Natural killer cell treated with Interleukin-12 subunit alpha and Interleukin-12 subunit beta and Interleukin-15 and Interleukin-18, amount 100 ng/mL, for 72 hours (primary cell): ENCODE results near the gene NPAS3. TPM values are rescaled to one million over a fixed set of nuclear protein-coding genes. Genes with fewer than 3 reads are reported as not detected.

ENCODE experiments used
- ATAC-seq, 2 donors: fragments of 150-1000 bp; cut with Tn5 transposase in 1 of 2; sonication (Bioruptor Pico), chemical (Tn5 transposase) in 1 of 2; 2 replicates each; pipeline ENCODE4 v1.10.0; 2021
- DNase-seq: peaks from one replicate; pipeline ENCODE4 v3.0.0; 2022; ENCODE audit warnings: low spot score
- H3K27ac Mint-ChIP-seq, 2 donors: 1 replicate in 1 of 2; 2 replicates in 1 of 2; pipeline ENCODE4 v1.8.0; 2022; ENCODE audit warnings: mixed read lengths in 2 of 2, mild to moderate bottlenecking in 1 of 2, moderate library complexity in 1 of 2
- H3K27me3 Mint-ChIP-seq, 2 donors: 1 replicate in 1 of 2; 2 replicates in 1 of 2; pipeline ENCODE4 v1.8.0; 2022; ENCODE audit warnings: mixed read lengths in 2 of 2
- H3K36me3 Mint-ChIP-seq: one replicate; pipeline ENCODE4 v1.8.0; 2022; ENCODE audit warnings: mixed read lengths
- H3K4me1 Mint-ChIP-seq, 2 donors: 1 replicate in 1 of 2; 2 replicates in 1 of 2; pipeline ENCODE4 v1.8.0; 2022; ENCODE audit warnings: low read depth in 2 of 2, mixed read lengths in 2 of 2, mild to moderate bottlenecking in 1 of 2
- H3K4me3 Mint-ChIP-seq: one replicate; pipeline ENCODE4 v1.8.0; 2022; ENCODE audit warnings: mixed read lengths
- H3K9me3 Mint-ChIP-seq: 2 replicates; pipeline ENCODE4 v1.8.0; 2022; ENCODE audit warnings: mixed read lengths
- total RNA-seq, 2 donors: library from RNA; stranded (reverse); gene quantifications; one replicate each; pipeline ENCODE4 v1.2.3, GENCODE V29; 2022

Gene NPAS3
- total RNA-seq, 2 donors from 2014 or later = not detected

- no peak for DNase-seq
- Mint-ChIP-seq H3K4me1 (no peaks in the 10 kb centered on the region), H3K27ac (no peak overlapping the region), H3K27me3 (no peaks in the 10 kb centered on the region), H3K36me3 (no peaks in the 10 kb centered on the region), H3K4me3 (no peak overlapping the region), H3K9me3 (peaks cover 8% of the 10 kb centered on the region)
- ATAC-seq = no peak
Observed at GRCh38 chr14:32968972-32969544, 30.4 kb downstream of the NPAS3 start.

- no peaks in the 10 kb centered on the region for H3K4me1 Mint-ChIP-seq
- peaks cover 13% of the 10 kb centered on the region for H3K9me3 Mint-ChIP-seq
- DNase-seq = no peak
- H3K27me3 Mint-ChIP-seq = no peaks in the 10 kb centered on the region
- H3K27ac Mint-ChIP-seq = no peak overlapping the region
- ATAC-seq = no peak
- H3K36me3 Mint-ChIP-seq = no peaks in the 10 kb centered on the region
- H3K4me3 Mint-ChIP-seq = no peak overlapping the region
Observed at GRCh38 chr14:32977913-32978312, 39.2 kb downstream of the NPAS3 start.

- ATAC-seq (no peak), DNase-seq (no peak)
- Mint-ChIP-seq H3K9me3 (peaks cover 13% of the 10 kb centered on the region), H3K36me3 (no peaks in the 10 kb centered on the region), H3K27ac (no peak overlapping the region), H3K4me3 (no peak overlapping the region), H3K27me3 (no peaks in the 10 kb centered on the region), H3K4me1 (no peaks in the 10 kb centered on the region)
Observed at GRCh38 chr14:32978691-32979255, 40.1 kb downstream of the NPAS3 start.

GRCh38 chr14:32980178-32980901 lies 41.7 kb downstream of the NPAS3 start:
- H3K4me1 Mint-ChIP-seq = no peaks in the 10 kb centered on the region
- ATAC-seq (no peak), DNase-seq (no peak)
- no peak overlapping the region for H3K27ac Mint-ChIP-seq
- no peak overlapping the region for H3K4me3 Mint-ChIP-seq
- H3K27me3 Mint-ChIP-seq = no peaks in the 10 kb centered on the region
- H3K36me3 Mint-ChIP-seq = no peaks in the 10 kb centered on the region
- H3K9me3 Mint-ChIP-seq = peaks cover 16% of the 10 kb centered on the region

GRCh38 chr14:32980902-32981501 lies 42.3 kb downstream of the NPAS3 start:
- H3K9me3 Mint-ChIP-seq = peaks cover 11% of the 10 kb centered on the region
- no peaks in the 10 kb centered on the region for H3K36me3 Mint-ChIP-seq
- no peak for DNase-seq
- H3K4me1 Mint-ChIP-seq = no peaks in the 10 kb centered on the region
- H3K27me3 Mint-ChIP-seq = no peaks in the 10 kb centered on the region
- no peak for ATAC-seq
- no peak overlapping the region for H3K27ac Mint-ChIP-seq
- no peak overlapping the region for H3K4me3 Mint-ChIP-seq

- ATAC-seq (no peak), DNase-seq (no peak)
- no peak overlapping the region for H3K27ac Mint-ChIP-seq
- H3K36me3 Mint-ChIP-seq = peaks cover 4% of the 10 kb centered on the region
- no peaks in the 10 kb centered on the region for H3K4me1 Mint-ChIP-seq
- H3K4me3 Mint-ChIP-seq = no peak overlapping the region
- peaks cover 15% of the 10 kb centered on the region for H3K9me3 Mint-ChIP-seq
- no peaks in the 10 kb centered on the region for H3K27me3 Mint-ChIP-seq
Observed at GRCh38 chr14:32984241-32984930, 45.7 kb downstream of the NPAS3 start.

GRCh38 chr14:32985866-32986265 lies 47.2 kb downstream of the NPAS3 start:
- peaks cover 4% of the 10 kb centered on the region for H3K36me3 Mint-ChIP-seq
- H3K27ac Mint-ChIP-seq = no peak overlapping the region
- DNase-seq = no peak
- H3K4me3 Mint-ChIP-seq = no peak overlapping the region
- no peak for ATAC-seq
- peaks cover 19% of the 10 kb centered on the region for H3K9me3 Mint-ChIP-seq
- H3K4me1 Mint-ChIP-seq = no peaks in the 10 kb centered on the region
- no peaks in the 10 kb centered on the region for H3K27me3 Mint-ChIP-seq

- no peaks in the 10 kb centered on the region for H3K4me1 Mint-ChIP-seq
- H3K27ac Mint-ChIP-seq = no peak overlapping the region
- H3K9me3 Mint-ChIP-seq = peaks cover 16% of the 10 kb centered on the region
- no peaks in the 10 kb centered on the region for H3K27me3 Mint-ChIP-seq
- ATAC-seq (no peak), DNase-seq (no peak)
- H3K36me3 Mint-ChIP-seq = peaks cover 8% of the 10 kb centered on the region
- no peak overlapping the region for H3K4me3 Mint-ChIP-seq
Observed at GRCh38 chr14:32986791-32987540, 48.3 kb downstream of the NPAS3 start.

- Mint-ChIP-seq H3K4me1 (no peaks in the 10 kb centered on the region), H3K36me3 (peaks cover 8% of the 10 kb centered on the region), H3K9me3 (peaks cover 18% of the 10 kb centered on the region), H3K27ac (no peak overlapping the region), H3K27me3 (no peaks in the 10 kb centered on the region), H3K4me3 (no peak overlapping the region)
- DNase-seq = no peak
- no peak for ATAC-seq
Observed at GRCh38 chr14:32991691-32992090, 53.0 kb downstream of the NPAS3 start.

GRCh38 chr14:32993921-32994320 lies 55.2 kb downstream of the NPAS3 start:
- H3K36me3 Mint-ChIP-seq = peaks cover 5% of the 10 kb centered on the region
- no peak for ATAC-seq
- no peak overlapping the region for H3K27ac Mint-ChIP-seq

GRCh38 chr14:32996343-32996742 lies 57.7 kb downstream of the NPAS3 start:
- H3K4me3 Mint-ChIP-seq = no peak overlapping the region
- H3K4me1 Mint-ChIP-seq = no peaks in the 10 kb centered on the region
- no peaks in the 10 kb centered on the region for H3K27me3 Mint-ChIP-seq
- peaks cover 4% of the 10 kb centered on the region for H3K36me3 Mint-ChIP-seq
- no peak for DNase-seq
- ATAC-seq = no peak
- H3K27ac Mint-ChIP-seq = no peak overlapping the region
- peaks cover 10% of the 10 kb centered on the region for H3K9me3 Mint-ChIP-seq

More at GRCh38 chr14:32993921-32994320, 55.2 kb downstream of the NPAS3 start:
- Mint-ChIP-seq H3K9me3 (peaks cover 16% of the 10 kb centered on the region), H3K4me3 (no peak overlapping the region), H3K27me3 (no peaks in the 10 kb centered on the region), H3K4me1 (no peaks in the 10 kb centered on the region)
- no peak for DNase-seq

- DNase-seq (no peak), ATAC-seq (no peak)
- Mint-ChIP-seq H3K9me3 (peaks cover 5% of the 10 kb centered on the region), H3K27ac (no peak overlapping the region), H3K36me3 (no peaks in the 10 kb centered on the region), H3K4me1 (no peaks in the 10 kb centered on the region), H3K27me3 (no peaks in the 10 kb centered on the region), H3K4me3 (no peak overlapping the region)
Observed at GRCh38 chr14:32998433-32998832, 59.8 kb downstream of the NPAS3 start.

- H3K27ac Mint-ChIP-seq = no peak overlapping the region
- H3K4me3 Mint-ChIP-seq = no peak overlapping the region
- H3K9me3 Mint-ChIP-seq = no peaks in the 10 kb centered on the region
- no peak for ATAC-seq
- no peak for DNase-seq
- no peaks in the 10 kb centered on the region for H3K27me3 Mint-ChIP-seq
- no peaks in the 10 kb centered on the region for H3K36me3 Mint-ChIP-seq
- H3K4me1 Mint-ChIP-seq = no peaks in the 10 kb centered on the region
Observed at GRCh38 chr14:33009673-33010072, 71.0 kb downstream of the NPAS3 start.
